NT2/D1 (cell line): ENCODE results near the gene PIP5KL1.
A peak's percentile ranks its signal among the peaks of the same experiment; 100 is the strongest.

Experiments
- DNase-seq: peaks from one replicate; pipeline ENCODE4 v3.0.0-alpha.2; 2011; ENCODE audit warnings: low read depth, low spot score
- H3K27me3 ChIP-seq: 2 replicates; pipeline ENCODE4 v1.6.0; 2011; ENCODE audit warnings: mild to moderate bottlenecking; ENCODE audit not compliant: insufficient read length, insufficient read depth
- H3K36me3 ChIP-seq: 2 replicates; pipeline ENCODE4 v1.6.1; 2011; ENCODE audit warnings: mild to moderate bottlenecking, low read length, mixed read lengths; ENCODE audit not compliant: insufficient read depth, insufficient read length
- H3K4me1 ChIP-seq: 2 replicates; pipeline ENCODE4 v1.5.1; 2011; ENCODE audit not compliant: insufficient read depth, insufficient read length
- H3K4me3 ChIP-seq: 2 replicates; pipeline ENCODE4 v1.5.1; 2011; ENCODE audit warnings: low read depth; ENCODE audit not compliant: insufficient read length
- H3K9ac ChIP-seq: 2 replicates; pipeline ENCODE4 v1.6.0; 2011; ENCODE audit warnings: low read depth; ENCODE audit not compliant: insufficient read length
- H3K9me3 ChIP-seq: 2 replicates; pipeline ENCODE4 v1.5.1; 2011; ENCODE audit warnings: mild to moderate bottlenecking, low read length; ENCODE audit not compliant: insufficient read depth
- SUZ12 ChIP-seq: IDR thresholded peaks from 2 replicates; pipeline ENCODE4 v1.6.1; 2011; ENCODE audit not compliant: insufficient read length, insufficient read depth; ENCODE audit errors: extremely low read depth
- YY1 ChIP-seq: IDR thresholded peaks from 2 replicates; pipeline ENCODE4 v1.6.1; 2011; ENCODE audit not compliant: insufficient read length, insufficient read depth
- ZNF274 ChIP-seq: IDR thresholded peaks from 2 replicates; pipeline ENCODE4 v1.6.1; 2011; ENCODE audit warnings: mild to moderate bottlenecking, low read depth, low read length

The PIP5KL1 gene

GRCh38 chr9:127903557-127904475 lies 26.8 kb downstream of the PIP5KL1 start:
- TF ChIP-seq ZNF274: no peak
- no peak for TF ChIP-seq SUZ12
- TF ChIP-seq YY1: no peak
- no peaks in the 10 kb centered on the region for H3K9me3 ChIP-seq
- H3K36me3 ChIP-seq: no peaks in the 10 kb centered on the region
- no peak overlapping the region for H3K4me3 ChIP-seq
- DNase-seq: peak; percentile 72
- H3K4me1 ChIP-seq: peaks cover 27% of the 10 kb centered on the region
- peak overlapping the region; percentile 63 for H3K9ac ChIP-seq
- H3K27me3 ChIP-seq: peaks cover 5% of the 10 kb centered on the region

GRCh38 chr9:127899128-127899943 lies 31.2 kb downstream of the PIP5KL1 start, which contains the start of gene ST6GALNAC6:
ST6GALNAC6 (minus strand) TSS chr9:127899603; CDS start chr9:127897981, 1,622 bp downstream.
- DNase-seq: no peak
- Histone ChIP-seq H3K4me1 (peaks cover 26% of the 10 kb centered on the region), H3K36me3 (peaks cover 22% of the 10 kb centered on the region), H3K4me3 (peak within 1 kb of the TSS; percentile 69), H3K9ac (peak within 1 kb of the TSS; percentile 81), H3K27me3 (peaks cover 5% of the 10 kb centered on the region), H3K9me3 (no peaks in the 10 kb centered on the region)
- no peak for TF ChIP-seq ZNF274
- TF ChIP-seq YY1: no peak
- TF ChIP-seq SUZ12: no peak

- Histone ChIP-seq H3K4me3 (peak overlapping the region; percentile 69), H3K36me3 (peaks cover 30% of the 10 kb centered on the region), H3K9ac (peak overlapping the region; percentile 81), H3K27me3 (peaks cover 5% of the 10 kb centered on the region), H3K4me1 (peaks cover 18% of the 10 kb centered on the region), H3K9me3 (peaks cover 6% of the 10 kb centered on the region; the same call in 1 of the 2 replicates)
- TF ChIP-seq SUZ12 (no peak), YY1 (no peak), ZNF274 (no peak)
- no peak for DNase-seq
These were observed 32.0 kb downstream of the PIP5KL1 start for GRCh38 chr9:127898433-127899127.

GRCh38 chr9:127897193-127897692 lies 33.3 kb downstream of the PIP5KL1 start:
- H3K9me3 ChIP-seq: peaks cover 19% of the 10 kb centered on the region
- H3K27me3 ChIP-seq: peaks cover 5% of the 10 kb centered on the region
- H3K9ac ChIP-seq: peak overlapping the region; percentile 59
- H3K4me1 ChIP-seq: peaks cover 16% of the 10 kb centered on the region
- TF ChIP-seq ZNF274 (no peak), YY1 (no peak), SUZ12 (no peak)
- H3K36me3 ChIP-seq: peaks cover 43% of the 10 kb centered on the region
- DNase-seq: peak; percentile 75
- H3K4me3 ChIP-seq: no peak overlapping the region

- Histone ChIP-seq H3K9ac (peak overlapping the region; percentile 46), H3K4me1 (peaks cover 16% of the 10 kb centered on the region), H3K27me3 (peaks cover 5% of the 10 kb centered on the region), H3K36me3 (peaks cover 43% of the 10 kb centered on the region), H3K9me3 (peaks cover 22% of the 10 kb centered on the region), H3K4me3 (no peak overlapping the region)
- no peak for TF ChIP-seq YY1
- no peak for TF ChIP-seq ZNF274
- no peak for TF ChIP-seq SUZ12
- no peak for DNase-seq
These were observed 34.0 kb downstream of the PIP5KL1 start for GRCh38 chr9:127896395-127897192.

GRCh38 chr9:127895811-127896210 lies 34.8 kb downstream of the PIP5KL1 start:
- DNase-seq: no peak
- TF ChIP-seq YY1 (no peak), SUZ12 (no peak), ZNF274 (no peak)
- Histone ChIP-seq H3K9ac (no peak overlapping the region), H3K9me3 (peaks cover 22% of the 10 kb centered on the region), H3K36me3 (peaks cover 45% of the 10 kb centered on the region), H3K27me3 (peaks cover 5% of the 10 kb centered on the region), H3K4me1 (peaks cover 16% of the 10 kb centered on the region), H3K4me3 (no peak overlapping the region)
